GM19463 (cell line): Measurements from ENCODE around the gene AOC3.
A peak's percentile ranks its signal among the peaks of the same experiment; 100 is the strongest.

Source experiments
- ATAC-seq: cut with Tn5 transposase; IDR thresholded peaks from one replicate; pipeline ENCODE4 v1.9.1; 2021; ENCODE audit warnings: mild to moderate bottlenecking, moderate library complexity; ENCODE audit not compliant: unreplicated experiment

Gene AOC3, protein sequence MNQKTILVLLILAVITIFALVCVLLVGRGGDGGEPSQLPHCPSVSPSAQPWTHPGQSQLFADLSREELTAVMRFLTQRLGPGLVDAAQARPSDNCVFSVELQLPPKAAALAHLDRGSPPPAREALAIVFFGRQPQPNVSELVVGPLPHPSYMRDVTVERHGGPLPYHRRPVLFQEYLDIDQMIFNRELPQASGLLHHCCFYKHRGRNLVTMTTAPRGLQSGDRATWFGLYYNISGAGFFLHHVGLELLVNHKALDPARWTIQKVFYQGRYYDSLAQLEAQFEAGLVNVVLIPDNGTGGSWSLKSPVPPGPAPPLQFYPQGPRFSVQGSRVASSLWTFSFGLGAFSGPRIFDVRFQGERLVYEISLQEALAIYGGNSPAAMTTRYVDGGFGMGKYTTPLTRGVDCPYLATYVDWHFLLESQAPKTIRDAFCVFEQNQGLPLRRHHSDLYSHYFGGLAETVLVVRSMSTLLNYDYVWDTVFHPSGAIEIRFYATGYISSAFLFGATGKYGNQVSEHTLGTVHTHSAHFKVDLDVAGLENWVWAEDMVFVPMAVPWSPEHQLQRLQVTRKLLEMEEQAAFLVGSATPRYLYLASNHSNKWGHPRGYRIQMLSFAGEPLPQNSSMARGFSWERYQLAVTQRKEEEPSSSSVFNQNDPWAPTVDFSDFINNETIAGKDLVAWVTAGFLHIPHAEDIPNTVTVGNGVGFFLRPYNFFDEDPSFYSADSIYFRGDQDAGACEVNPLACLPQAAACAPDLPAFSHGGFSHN

GRCh38 chr17:42850954-42851353 lies at the start of gene AOC3:
AOC3 (plus strand) TSS chr17:42851199; CDS start chr17:42851344, 145 bp downstream.
- no peak for ATAC-seq

DNA sequence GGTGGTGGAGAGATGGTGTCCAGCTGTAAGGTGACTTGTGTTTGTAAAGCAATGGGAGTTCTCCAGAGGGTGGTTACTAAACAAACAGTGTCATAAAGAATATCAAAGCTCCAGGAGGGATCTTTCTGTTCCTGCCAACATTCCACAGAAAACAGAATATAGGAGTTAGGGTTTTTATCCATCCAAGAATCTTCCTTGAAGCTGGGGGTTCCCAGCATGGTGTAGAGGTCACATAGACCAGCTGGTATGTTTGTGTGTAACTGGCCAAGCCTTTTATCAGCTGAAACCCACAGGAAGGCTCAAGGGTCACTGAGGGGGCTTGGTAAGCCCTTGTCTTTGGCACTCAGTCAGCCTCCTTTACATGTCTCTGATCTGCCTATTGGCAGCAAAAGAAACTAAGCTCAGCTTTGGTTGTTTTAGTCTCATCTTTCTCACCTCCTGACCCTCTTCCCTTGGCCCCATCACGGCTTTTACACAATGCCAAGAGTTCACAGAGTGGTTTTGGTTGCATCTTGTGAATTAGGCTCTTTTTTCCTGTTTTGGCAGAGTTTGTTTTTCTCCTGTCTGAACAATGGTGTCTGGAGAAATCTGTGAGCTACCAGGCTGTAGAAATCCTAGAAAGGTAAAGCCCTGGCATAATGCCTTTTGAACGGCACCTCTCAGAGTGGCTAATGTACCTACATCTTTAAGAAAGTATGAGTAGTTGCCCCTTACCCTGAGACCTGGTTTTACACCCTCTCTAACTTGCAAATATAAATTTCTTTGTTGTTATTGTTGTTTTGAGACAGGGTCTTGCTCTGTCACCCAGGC lies 47.7 kb upstream of the AOC3 start:
- ATAC-seq = no peak

GRCh38 chr17:42804918-42805367 lies 46.1 kb upstream of the AOC3 start:
- ATAC-seq = no peak

GRCh38 chr17:42806249-42806648 lies 44.8 kb upstream of the AOC3 start:
- ATAC-seq = no peak

GRCh38 chr17:42809250-42809649 lies 41.7 kb upstream of the AOC3 start:
- no peak for ATAC-seq

DNA sequence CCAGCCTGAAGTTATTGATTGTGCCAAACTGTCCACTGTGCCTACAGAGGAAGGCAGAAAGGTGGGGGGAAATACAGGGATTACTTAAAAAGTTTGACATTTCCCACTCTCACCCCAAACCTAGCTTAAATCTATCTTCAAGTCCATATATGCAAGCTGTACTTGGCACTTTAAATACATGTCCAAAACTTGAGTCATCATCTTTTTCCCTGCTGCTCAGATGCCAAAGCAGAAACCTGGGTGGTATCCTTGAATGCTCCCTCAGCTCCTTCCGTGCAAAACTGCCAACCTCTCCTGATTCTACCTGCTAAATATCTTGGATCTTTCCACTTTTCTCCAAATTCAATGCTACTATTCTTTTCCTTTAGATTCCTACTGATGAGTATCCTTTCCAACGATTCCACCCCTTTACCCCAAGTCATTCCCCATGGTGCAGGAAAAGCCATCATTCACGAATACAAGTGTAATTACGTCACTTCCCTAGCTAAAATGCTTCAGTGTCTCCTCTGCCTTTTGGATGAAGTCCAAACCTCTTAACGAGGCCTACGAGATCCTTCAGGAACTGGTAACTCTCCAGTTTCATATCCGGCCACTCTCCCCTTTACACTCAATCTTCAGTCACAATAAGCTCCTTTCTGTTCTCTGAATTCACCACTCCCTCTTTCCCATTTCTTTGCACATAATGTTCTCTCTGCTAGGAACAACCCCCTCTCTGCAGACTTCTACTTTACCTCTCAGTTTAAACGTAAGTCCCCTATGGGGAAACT lies 36.2 kb upstream of the AOC3 start:
- no peak for ATAC-seq

GRCh38 chr17:42817866-42818265 lies 33.1 kb upstream of the AOC3 start:
- ATAC-seq = no peak

GRCh38 chr17:42818379-42818778 lies 32.6 kb upstream of the AOC3 start:
- no peak for ATAC-seq

GRCh38 chr17:42819939-42820535 lies 31.0 kb upstream of the AOC3 start:
- ATAC-seq = no peak

DNA sequence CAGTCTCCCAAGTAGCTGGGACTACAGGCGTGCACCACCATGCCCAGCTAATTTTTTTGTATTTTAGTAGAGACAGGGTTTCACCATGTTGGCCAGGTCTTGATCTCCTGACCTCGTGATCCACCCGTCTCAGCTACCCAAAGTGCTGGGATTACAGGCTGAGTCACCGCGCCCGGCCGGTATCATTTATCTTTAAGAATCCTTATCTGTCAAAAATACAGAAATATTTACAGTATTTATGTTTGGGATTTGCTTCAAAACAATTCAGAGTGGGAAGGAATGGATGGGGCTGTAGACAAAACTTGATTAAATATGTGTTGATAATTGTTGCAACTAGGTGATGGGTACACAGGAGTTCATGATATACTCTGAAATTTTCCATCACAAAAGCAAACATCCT lies 29.8 kb upstream of the AOC3 start:
- ATAC-seq = no peak

DNA sequence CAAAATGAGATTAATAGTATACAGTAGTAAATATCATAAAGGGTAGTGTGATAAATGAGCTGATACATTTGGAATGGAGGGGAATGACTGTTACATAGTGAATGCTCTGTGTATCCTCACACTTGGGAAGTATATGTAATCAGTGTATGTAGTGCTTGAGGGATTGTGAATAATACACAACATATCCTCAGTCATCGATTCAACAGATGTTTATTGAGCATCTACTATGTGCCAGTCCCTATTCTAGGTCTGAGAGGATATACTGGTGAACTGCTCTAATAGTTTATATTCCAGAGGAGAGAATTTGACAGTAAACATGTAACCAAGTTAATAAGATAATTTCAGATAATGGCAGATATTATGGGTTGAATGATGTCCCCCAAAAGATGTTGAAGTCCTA lies 23.5 kb upstream of the AOC3 start:
- no peak for ATAC-seq

GRCh38 chr17:42830971-42831370 lies 20.0 kb upstream of the AOC3 start:
- no peak for ATAC-seq

- no peak for ATAC-seq
Observed at GRCh38 chr17:42832213-42832933, 18.6 kb upstream of the AOC3 start.

DNA sequence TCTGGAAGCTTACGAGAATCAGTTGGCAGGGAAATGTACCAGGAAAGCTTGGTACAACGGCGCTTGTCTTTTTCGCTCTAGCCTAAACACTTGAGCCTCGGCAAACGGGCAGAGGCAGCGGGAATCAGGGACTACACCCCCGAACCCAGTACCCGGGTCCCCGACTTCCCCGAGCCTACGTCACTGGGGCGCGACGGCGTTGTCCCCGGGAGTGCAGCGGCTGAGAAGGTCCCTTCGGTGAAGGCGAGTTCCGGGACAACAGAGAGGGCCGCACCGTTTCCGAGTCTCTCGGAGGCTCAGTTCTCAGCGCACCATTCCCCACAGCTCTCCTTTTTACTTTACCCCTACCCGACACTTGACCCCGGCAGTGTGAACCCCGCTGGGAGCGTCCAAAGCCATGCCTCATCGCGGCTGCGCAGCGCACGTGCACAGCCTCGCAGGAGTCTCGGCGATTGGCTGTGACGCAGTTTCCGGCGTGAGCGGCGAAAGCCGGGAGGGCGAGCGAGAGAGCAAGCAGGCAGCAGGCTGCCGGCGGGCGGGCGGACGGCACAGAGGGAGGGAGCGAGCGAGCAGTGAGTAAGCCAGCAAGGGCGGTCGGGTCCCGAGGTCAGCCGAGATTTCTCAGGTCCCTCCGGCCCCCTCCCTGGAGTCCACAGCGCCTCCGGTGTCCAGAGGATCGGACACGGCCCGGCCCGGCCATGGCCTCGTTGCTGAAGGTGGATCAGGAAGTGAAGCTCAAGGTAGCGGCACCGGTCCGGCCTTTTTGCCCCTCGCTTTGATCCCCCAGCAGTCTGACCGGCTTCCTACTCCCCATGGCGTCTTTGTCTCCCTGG lies 17.8 kb upstream of the AOC3 start, which contains the start of gene PSME3:
TSS of gene PSME3 (plus strand) at position 464 of the 833 bp plus-strand sequence. CDS start at position 699, 235 bp downstream.
- peak; percentile 85 for ATAC-seq

GRCh38 chr17:42833767-42834422 lies 17.1 kb upstream of the AOC3 start:
- no peak for ATAC-seq

DNA sequence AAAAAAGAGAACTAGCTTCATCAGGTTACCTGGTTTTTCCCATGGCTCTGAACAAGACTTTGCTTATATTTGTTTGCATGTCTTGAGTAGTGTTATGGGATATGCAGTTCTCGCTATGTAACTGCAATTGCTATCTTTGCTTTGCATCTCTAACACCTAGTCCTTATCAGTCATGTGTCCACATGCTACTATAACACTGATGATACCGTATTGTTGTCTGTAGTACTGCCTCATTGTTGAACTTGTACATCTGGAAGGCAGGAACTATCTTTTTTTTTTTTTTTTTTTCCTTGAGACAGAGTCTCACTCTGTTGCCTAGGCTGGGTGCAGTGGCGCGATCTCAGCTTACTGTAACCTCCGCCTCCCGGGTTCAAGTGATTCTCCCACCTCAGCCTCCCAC lies 15.3 kb upstream of the AOC3 start:
- no peak for ATAC-seq

DNA sequence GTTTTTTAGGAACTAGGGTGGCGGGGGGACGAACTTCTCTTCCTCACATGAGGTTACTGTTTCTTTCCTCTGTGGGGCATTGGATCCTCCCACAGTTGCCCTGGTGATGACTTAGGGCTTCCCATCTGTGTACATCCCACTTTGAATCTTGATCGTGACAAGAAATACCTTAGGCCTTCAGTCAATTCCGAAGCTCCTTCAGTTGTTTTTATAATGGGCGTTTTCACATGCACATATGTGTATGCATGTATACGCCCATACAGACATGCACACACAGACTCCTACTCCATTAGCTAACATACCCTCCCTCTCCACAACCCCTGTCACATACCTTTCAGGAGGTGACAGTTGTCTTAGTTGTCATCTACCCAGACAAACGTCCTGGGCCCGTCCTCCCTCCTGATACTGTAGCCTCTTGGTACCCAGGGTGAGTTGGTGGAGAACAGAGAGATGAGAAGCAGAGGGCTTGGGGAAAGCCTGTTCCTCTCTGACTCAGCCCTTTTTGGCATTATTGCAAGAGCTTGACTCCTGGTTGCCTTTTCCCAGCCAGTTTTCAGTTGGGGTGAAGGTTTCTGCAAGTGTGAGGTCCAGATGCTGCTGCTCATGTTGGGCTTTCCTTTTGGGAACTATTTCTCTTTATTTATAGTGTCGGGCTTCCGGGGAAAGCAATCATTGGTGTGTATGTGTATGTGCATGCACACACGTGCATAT lies 8.9 kb upstream of the AOC3 start:
- ATAC-seq = no peak
